Stimulated activated CD4-positive, alpha-beta T cell treated with anti-CD3 and anti-CD28 coated beads, Interleukin-12 subunit alpha, Interleukin-12 subunit beta, amount 100 ng/mL, for 24 hours (primary cell): ENCODE results near the gene RNF224.

Experiments
- DNase-seq, 2 experiments: peaks; one replicate each; pipeline ENCODE4 v3.0.0-alpha.2; 2020; ENCODE audit warnings: low read depth in 2 of 2

RNF224 gene

GRCh38 chr9:137227853-137228505, 677 bp downstream of the RNF224 start:
- no peak for DNase-seq

GRCh38 chr9:137228506-137228967, 1.2 kb downstream of the RNF224 start:
- DNase-seq = no peak

- no peak for DNase-seq
Measured at GRCh38 chr9:137228968-137229896, 1.9 kb downstream of the RNF224 start.

GRCh38 chr9:137229903-137230704, 2.8 kb downstream of the RNF224 start:
- no peak for DNase-seq

- no peak for DNase-seq
Measured at GRCh38 chr9:137230705-137231371, 3.5 kb downstream of the RNF224 start, which contains the start of gene SLC34A3. TSS of gene SLC34A3 (plus strand) at chr9:137230901. CDS start at chr9:137231703, 802 bp downstream.

- DNase-seq = no peak
Measured at GRCh38 chr9:137231372-137232039, 4.2 kb downstream of the RNF224 start.

GRCh38 chr9:137232101-137232500, 4.8 kb downstream of the RNF224 start:
- DNase-seq = no peak

- no peak for DNase-seq
Measured at GRCh38 chr9:137232510-137232909, 5.2 kb downstream of the RNF224 start.

- DNase-seq = no peak
Measured at GRCh38 chr9:137233143-137233980, 6.1 kb downstream of the RNF224 start.

GRCh38 chr9:137234055-137234697, 6.9 kb downstream of the RNF224 start:
- no peak for DNase-seq

- no peak for DNase-seq
Measured at GRCh38 chr9:137234758-137235423, 7.6 kb downstream of the RNF224 start.

- no peak for DNase-seq
Measured at GRCh38 chr9:137235424-137236237, 8.3 kb downstream of the RNF224 start.

GRCh38 chr9:137236238-137236935, 9.1 kb downstream of the RNF224 start:
- peak; percentile 79 to 93 for DNase-seq

GRCh38 chr9:137236936-137237421, 9.7 kb downstream of the RNF224 start:
- DNase-seq = no peak

GRCh38 chr9:137237759-137238726, 10.7 kb downstream of the RNF224 start:
- no peak for DNase-seq
